NCI-H345 (cell line): ENCODE measurements around the gene SDHB.

Experiments
- DNase-seq: peaks from one replicate; lab custom pipeline; 2025; lab: John Stamatoyannopoulos, UW

SDHB gene

DNA sequence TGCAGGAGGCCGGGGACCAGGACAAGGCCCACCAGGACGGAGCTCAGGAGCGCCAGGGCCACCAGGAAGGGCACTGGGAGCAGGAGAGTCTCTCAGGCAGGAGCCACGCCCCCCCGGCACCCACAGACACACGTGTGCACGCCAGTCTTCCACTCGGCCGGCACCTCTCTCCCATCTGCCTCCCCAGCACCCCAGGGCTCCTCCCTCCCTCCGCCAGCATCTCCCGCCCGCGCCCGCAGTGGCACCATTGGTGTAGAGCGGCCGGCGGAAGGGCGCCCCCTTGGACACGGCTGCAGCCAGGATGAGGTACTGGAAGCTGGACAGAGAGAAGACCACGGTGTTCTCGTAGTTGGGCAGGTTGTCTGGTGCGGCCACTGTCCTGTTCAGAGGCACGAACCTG lies 67.3 kb downstream of the SDHB start:
- no peak for DNase-seq

DNA sequence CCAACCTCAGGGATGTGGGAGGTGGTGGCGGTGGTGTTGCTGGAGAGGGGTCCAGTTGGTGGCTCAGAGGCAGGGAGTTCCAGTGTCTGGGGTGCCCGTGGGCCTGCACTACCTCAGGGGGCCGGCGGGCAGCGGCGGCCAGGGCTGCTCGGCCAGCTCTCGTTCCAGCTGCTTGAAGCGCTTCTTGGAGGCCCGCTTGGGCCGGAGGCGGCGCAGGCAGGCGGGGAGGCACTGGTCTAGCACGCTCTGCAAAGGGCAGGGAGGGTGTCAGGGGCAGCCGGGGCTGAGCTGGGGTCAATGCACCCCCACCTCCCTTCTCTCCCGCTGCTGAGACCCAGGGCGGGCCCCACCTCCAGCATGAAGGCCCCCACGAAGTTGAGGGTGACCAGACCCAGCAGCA lies 67.7 kb downstream of the SDHB start:
- no peak for DNase-seq

DNA sequence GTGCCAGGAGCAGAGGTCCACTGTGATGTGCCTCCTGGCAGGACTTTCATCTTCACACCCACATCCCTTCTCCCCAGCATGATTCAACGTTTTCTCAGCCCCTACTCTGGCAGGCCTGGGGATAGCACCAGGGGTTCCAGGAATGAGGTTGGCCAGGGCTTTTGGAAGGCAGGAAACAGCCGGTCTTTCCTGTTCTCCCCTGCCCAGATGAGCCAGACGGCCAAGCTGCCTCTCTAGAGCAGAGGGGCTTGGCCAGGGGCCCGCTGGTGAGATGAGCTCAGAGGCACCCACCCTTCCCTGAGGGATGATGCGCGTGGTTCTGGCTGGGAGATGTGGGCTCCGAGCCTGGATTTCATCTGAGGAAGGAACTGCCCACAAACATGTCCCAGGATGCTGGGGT lies 69.1 kb downstream of the SDHB start:
- DNase-seq: no peak

DNA sequence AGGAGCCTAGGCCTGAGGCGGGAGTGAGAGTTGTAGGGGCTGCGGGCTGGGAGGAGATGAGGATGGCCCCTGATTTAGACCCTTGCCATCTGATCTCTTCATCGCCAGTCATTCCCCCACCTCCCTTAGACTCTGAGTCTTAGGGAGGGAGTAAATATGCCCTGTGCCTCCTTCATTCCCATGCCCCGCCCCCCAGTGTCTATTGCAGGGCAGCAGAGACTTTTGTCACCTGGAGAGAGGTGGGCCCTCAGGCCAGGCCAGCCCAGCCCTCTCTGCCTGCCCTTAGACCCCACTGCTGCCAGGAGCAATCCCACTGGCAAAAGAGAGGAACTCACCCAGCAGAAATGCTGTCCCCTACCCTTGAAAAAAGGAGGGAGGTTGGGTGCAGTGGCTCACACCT lies 70.2 kb downstream of the SDHB start:
- DNase-seq: no peak

DNA sequence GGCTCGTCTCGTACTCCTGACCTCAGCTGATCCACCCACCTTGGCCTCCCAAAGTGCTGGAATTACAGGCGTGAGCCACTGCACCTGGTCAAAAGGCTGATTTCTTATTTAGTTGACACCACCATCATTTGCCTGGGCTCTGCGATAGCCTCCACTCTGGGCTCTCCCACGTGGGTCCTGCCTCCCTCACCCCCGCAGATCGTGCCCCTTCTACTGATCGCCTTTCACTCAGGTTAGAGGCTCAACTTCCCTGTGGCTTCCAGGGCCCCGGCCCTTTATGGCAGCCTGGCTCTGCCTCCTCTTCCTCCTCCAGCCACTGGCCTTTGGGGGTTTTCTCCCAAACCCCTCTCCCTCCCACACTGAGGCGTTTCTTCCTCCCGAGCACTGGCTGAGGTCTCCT lies 70.9 kb downstream of the SDHB start:
- DNase-seq: no peak

DNA sequence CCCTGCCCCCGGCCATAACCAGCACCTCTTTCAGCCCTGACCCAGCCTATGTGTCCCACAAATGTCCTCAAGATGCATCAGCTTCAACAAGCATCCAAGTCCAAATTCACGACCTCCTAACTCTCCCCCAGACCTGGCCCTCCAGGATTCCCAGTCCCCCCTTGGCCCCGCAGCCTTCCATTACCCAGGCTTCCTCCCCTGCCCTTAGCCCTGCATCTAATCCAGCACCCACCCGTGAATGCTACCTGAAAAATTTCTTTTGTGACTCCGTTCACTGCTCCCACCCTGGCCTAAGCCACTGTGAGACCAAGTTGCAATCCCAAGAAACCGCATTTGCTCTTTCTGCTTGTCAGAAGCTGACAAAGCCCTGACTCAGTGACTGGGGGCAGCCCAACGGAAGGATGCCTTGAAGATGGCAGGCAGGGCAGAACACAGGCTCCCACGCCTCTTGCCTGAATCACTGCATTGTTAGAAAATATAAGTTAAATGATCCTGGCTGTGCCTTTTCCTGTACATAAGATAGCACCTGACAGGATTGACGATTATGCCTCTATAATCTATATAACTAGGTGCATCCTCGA lies 72.5 kb downstream of the SDHB start:
- no peak for DNase-seq

DNA sequence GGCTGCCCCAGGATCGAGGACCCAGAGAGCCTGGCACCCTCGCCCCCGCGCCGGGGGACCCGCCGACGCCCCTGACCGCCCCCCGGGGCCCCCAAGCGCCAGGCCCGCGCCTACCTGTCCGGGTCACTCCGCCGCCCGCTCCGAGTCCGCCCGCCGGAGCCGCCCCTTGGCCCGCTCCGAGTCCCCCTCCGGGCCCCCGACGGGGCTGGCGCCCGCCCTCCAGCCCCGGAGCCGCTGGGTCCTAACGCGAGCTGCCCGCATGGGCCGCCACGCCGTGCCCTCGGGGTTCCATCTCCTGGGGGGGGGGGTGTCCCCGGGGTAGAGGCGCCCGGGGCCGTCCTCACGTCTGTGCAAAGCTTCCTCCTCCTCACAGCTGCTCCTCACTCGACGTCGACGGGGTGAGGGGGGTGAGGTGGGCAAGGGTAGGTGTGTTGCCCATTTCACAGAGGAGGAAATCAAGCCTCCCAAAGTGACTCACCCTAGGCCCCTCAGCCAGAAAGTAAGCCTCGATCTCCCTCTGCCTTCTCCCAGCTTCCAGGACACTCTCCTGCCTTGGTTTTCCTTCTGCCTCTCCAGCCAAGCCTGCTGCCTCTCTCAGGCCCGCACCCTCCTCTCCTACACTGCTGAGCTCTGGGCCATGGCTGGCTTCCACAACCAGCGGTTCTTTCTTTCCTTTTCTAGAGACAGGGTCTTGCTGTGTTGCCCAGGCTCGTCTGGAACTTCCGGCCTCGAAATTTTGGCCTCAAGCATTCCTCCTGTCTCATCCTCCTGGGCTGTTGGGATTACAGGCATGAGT lies 73.2 kb downstream of the SDHB start, which contains the start of gene MFAP2:
Gene MFAP2, minus strand, starts transcription at position 148 of the 796 bp plus-strand sequence. CDS start 2,347 bp downstream, outside the sequence.
- DNase-seq: peak; percentile 18

DNA sequence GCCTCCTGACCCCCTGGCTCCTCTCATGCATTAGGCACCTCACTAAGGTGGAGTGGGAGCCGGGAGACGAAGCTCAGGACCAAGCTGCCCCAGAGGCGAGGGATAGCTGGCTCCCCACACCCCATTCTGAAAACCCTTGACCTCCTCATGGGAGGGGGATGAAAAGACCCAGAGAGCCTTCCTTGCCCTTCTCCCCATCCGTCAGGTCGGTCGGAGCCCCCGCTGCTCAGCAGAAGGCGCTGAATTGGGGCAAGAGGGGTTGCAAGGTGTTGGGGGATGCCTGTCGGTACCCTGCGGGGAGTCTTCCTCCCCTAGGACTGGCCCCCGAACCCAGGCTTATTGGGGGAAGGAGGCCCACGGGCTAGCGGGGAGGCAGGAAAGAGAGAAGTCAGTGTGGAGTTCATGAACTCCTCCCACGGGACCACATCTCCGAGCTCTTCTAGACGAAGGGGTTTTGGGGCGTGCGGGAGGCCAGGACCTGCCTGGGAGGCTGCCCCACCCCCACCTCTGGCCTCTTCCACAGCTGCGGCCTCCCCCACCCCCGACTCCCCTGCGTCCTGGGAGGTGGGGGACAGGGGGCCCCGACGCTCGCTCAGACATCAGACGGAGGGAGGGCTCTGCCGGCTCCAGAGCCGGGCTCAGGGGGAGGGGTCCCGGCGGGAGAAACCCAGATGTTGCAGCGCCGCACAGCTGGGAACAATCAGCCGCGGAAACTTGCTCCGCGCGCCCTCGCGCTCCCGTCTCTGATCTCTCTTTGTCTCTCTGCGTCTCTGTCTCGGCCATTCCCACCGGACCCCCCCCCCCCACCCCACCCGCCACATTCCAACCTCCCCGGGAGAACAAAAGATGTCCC lies 74.1 kb downstream of the SDHB start:
- no peak for DNase-seq

DNA sequence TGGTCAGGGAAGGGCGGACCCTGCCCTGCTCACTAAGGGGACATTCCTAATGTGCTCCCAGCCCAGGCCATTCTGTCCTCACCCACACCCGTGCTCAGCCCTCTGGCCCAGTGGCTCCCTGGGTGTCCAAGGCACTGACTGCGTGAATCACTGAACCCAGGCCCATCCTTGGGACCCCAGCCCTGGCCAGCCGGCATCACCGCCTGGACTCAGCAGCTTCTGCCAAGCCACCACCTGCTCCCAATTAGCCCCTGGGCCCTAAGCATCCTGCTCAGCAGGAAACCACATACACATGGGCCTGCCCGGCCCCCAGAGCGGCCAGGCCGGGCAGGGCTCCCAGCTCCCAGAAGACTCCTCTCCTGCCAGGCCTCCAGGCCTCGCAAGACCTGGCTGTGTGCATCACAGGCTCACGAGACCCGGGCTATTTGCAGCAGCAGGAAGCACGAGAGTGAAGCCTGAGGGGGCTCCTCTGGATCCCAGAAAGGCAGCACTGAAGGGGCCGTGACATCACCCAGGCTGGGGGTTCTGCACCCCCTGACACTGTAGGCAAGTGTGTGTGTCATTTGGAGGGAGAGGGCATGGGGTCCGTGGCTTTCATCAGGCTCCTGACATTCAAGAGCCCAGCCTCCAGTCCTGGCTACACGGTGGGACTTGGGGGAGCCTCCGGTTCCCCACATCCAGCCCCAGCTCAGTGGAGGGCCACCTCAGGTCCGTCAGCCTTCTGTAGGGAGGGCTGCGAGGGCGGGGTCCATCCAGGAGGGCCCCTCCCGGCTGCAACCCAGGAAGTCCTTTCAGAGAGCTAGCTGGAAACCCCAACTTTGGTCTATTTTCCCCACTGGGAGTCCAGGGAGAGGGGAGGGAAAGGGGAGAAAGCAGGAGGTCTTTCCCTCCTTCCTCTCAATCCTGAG lies 75.0 kb downstream of the SDHB start:
- DNase-seq: no peak

DNA sequence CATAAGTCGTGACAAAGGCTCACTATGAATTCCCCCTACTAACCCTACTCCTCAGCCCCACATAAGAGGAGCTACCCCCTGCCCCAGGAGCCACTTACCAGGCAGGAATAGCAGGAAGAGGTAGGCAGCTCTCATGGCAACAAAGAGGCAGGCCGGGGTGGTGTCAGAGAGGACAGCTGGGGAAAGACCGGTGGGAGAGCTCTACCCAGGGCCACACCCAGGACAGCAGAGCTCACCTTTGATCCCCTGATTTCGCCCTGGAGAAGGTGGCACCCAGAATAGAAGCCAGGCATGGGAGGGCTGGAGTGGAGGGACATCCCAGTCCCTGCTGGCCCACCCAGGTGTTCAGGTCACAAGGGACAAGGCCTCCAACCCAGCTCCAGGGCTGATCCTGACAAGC lies 75.7 kb downstream of the SDHB start:
- no peak for DNase-seq

DNA sequence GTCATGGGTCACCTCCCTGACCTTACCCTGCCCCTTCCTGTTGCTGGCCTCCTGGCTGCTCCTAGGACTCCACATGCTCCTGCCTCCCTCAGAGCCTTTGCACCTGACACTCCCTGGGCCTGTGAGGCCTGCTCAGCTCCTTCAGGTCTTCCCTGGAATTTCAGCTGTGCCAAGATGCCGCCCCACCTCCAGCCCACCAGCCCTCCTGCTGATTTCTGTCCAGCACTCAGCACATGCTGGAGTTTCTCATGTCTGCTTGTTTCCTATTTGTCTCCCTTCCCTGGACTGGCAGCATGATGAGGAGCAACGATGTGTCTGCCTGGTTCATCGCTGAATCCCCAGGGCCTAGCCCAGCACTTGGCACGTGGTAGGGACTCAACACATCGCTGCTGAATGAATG lies 76.5 kb downstream of the SDHB start:
- no peak for DNase-seq

DNA sequence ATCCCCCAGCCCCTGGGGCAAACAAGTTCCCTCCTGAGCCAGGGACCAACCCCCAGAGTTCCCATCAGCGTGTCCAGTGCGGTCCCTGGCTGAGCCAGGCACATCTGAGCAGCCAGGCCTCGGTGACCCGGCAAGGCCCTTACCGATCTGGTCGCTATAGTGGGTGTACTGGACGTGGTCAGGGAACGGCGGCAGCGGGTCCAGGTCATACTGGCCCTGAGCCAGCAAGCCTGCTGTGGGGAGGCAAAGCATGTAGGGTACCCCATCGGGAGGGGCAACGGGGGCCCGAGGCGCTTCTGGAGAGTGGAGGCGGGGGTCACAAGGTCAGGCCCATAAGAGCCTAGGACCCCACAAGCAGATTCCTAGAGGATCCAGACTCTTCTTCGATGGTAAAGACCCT lies 76.9 kb downstream of the SDHB start:
- no peak for DNase-seq

DNA sequence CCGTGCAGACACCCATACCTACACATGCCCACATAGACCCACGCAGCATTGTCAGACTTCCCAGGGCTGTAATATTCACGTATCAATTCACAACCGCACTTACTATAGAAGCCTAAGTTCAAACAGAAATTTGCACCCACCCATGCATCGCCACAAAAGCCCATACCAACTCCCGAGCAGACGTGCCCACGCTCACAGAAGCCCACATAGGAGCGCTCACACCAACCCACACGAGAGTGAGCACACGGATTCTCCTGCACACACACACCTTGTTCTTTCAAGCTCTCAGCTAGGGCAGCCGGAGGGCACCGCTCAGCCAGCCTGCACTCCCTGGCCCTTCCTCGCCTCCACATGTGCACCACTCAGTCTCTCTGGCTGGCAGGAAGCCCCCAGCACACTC lies 78.0 kb downstream of the SDHB start:
- DNase-seq: no peak

DNA sequence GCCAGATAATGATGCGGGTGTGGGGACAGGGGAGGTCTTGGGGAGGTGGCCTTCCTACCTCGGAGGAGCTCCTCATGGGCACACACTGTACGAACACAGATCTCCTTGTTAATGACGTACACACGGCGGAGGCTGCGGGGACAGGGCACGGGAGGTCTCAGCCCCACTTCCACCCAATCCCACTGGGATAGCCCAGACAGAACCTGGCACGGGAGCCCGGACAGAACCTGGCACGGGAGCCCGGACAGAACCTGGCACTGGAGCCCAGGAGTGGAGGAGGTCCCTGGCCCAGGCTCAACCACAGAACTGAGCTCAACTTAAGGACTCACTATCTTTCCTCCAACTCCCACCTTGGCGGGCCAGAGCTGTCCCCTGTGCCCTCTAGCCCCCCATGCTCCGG lies 78.6 kb downstream of the SDHB start:
- DNase-seq: no peak

DNA sequence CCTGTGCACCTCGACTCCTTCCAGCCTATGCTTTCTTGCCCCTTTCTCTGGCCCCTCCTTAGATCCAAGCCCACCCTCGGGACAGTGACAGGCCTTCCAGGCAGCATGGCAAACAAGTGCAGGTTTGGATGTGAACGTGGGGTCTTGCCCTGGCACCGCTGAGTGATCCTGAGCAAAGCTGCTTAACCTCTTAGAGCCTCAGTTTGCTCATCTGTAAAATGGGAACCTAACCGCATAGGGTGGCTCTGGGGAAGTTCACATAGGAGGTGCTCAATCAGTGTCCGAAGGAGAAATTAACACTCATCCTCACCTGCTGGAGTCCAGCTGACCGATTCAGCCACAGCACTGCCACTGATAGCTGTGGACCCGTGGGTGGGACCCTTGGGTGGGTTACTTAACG lies 80.6 kb downstream of the SDHB start:
- no peak for DNase-seq

DNA sequence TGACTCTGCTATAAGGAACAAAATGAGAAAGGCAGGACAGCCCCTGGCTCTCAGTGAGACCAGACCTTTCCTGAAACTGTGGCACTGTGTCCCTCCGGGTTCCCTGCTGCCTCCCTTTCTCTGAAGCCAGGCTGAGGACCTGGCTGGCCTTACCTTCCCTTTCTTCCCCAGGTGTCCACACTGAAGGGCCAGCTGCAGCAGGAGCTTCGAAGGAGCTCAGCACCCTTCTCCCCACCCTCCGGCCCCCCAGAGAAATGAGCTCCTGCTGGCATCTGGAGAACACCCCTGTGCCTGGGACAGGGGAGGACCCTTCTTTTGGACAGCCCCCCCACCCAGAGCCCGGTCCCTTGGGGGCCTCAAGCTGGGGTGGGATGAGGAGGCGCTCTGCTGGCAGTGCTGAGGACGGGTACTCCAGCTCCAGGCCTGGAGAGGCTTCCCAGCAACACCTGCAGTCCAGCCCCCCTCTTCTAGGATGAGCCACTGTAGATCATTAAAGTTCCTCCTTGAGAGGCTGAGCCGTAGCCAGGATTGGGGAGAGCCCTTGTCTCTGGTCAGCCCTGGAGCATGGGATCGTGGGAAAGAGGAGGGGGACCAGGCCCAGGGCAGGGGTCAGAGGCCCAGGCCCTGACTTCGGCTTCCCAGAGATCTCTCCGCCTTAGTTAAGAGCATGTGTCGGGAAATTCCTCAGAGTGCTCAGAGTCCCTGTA lies 81.5 kb downstream of the SDHB start:
- DNase-seq: no peak

DNA sequence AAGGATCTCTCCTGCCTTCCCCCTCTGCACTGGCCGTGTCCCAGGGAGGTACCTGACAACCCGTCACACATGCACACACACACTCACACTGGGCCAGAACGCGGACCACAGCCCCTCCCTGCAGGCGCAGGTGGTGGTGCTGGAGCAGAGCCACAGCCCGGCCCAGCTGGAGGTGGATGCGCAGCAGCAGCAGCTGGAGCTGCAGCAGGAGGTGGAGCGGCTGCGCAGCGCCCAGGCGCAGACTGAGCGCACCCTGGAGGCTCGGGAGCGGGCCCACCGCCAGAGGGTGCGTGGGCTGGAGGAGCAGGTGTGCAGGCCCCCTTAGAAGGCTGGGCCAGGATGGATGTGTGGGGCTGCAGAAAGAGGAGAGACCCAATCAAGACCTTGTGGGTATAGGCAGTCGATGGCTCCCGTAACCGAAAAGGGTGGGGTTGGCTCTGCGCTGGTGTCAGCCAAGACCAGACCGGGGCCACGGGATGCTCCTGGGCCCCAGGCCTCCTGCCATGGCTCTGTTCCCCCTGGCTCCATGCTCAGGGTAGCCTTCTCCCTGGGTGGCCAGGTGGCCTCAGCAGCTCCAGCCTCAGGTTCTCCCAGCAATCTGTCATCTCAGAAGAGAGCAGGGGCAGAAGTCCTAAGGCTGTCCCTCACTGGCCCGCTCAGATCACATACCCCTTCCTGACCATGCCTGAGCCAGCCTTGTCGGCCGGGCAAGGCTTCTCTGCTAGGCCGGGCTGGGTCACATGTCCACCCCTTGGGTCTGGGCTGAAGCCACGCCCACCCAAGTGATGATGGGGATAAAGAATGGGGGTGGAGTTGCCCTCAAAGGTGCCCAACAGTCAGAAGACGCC lies 82.3 kb downstream of the SDHB start:
- peak; percentile 90 for DNase-seq

DNA sequence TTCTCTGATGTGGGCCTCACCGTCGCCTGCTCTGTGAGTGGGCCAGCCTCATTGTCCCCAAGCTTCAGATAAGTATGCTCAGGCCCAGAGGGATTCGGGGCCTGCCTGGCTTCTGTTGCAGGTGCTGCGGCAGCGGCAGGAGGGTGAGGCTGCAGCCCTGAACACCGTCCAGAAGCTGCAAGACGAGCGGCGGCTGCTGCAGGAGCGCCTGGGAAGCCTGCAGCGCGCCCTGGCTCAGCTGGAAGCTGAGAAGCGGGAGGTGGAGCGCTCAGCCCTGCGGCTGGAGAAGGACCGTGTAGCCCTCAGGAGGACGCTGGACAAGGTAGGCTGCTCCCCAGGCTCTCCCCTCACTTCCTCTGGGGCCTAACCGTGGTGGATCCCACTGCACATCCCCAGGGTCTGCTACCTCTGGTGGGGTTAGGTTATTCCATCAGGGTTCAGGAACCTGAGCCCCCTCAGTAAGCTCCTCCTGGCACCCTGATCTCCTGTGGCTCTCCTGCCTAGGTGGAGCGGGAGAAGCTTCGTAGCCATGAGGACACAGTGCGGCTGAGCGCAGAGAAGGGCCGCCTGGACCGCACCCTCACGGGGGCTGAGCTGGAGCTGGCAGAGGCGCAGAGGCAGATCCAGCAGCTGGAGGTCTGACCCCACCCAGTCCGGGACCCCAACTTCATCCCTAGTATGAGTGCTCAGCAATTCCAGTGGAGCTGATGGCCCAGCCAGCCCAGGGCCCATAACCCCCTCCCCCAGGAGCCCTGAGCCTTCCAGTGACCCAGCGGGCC lies 83.5 kb downstream of the SDHB start:
- no peak for DNase-seq

DNA sequence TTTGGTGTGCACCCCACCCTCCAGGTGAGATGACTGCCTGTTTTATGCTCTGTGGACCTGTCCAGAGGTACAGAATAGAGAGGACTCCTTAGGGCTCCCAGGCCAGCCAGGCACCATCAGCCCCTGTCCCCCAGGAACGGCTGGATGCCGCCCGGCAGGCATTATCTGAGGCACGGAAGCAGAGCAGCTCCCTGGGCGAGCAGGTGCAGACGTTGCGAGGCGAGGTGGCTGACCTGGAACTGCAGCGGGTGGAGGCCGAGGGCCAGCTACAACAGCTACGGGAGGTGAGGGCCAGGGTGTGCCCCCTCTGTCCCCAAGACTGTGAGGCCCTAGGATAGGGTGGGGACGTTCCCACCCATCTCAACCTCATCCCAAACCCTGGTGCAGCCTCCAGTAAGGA lies 84.2 kb downstream of the SDHB start:
- no peak for DNase-seq
